ENCODE results near the gene ANKRD6.
A peak's percentile ranks its signal among the peaks of the same experiment; 100 is the strongest.
"Not testable (repeated sequence)": the region's sequence is repeated elsewhere in the genome, so short reads cannot be mapped to it uniquely, and the experiment has no call there.

ANKRD6 gene

DNA sequence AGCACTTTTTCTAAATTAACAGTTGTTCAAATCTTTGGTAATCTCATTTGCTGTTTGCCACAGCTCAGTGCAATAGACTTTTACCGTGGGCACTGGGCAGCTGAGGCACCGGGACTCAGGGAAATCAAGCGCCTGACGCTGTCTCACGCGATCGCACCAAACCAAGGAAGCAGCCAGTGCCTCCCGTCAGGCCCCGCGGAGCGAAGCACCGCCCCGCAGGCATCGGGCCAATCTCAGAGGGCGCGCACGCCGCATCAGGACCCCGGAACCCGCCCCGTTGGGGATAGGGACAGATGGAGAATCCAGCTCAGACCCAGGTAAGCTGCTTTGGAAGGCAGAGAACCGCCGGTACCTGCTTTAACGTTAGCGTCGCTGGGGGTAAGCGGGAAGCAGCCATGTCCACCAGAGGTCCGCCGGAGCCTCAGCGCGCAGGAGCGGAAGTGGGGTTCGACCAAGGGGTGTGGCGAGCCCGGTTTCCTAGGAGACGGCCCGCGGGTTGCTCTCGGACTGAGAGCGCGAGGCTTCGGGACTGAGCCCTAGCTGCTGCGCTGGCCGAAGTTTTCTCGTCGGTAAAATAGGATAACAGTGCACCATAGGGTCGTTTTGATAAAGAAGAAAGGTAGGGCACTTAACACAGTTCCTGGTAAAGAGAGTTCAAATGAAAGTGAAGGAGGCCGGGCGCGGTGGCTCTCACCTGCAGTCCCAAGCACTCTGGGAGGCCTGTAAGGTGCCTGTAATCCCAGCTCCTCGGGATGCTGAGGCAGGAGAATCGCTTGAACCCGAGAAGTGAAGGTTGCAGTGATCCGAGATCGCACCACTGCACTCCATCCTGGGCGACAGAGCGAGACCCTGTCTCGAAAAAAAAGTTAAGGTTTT, 205.6 kb downstream of the ANKRD6 start, which contains the start of gene LYRM2:
LYRM2 (minus strand) TSS at position 428 of the 876 bp plus-strand sequence; CDS start at position 397, 31 bp downstream.
- peak within 1 kb of the TSS; percentile 78 for H3K4me3 ChIP-seq (ENCODE audit: control insufficient read depth, low read depth, low read length)
- TF ChIP-seq, protein P1, sequence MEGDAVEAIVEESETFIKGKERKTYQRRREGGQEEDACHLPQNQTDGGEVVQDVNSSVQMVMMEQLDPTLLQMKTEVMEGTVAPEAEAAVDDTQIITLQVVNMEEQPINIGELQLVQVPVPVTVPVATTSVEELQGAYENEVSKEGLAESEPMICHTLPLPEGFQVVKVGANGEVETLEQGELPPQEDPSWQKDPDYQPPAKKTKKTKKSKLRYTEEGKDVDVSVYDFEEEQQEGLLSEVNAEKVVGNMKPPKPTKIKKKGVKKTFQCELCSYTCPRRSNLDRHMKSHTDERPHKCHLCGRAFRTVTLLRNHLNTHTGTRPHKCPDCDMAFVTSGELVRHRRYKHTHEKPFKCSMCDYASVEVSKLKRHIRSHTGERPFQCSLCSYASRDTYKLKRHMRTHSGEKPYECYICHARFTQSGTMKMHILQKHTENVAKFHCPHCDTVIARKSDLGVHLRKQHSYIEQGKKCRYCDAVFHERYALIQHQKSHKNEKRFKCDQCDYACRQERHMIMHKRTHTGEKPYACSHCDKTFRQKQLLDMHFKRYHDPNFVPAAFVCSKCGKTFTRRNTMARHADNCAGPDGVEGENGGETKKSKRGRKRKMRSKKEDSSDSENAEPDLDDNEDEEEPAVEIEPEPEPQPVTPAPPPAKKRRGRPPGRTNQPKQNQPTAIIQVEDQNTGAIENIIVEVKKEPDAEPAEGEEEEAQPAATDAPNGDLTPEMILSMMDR (IDR thresholded peaks at IDR 0.05; ENCODE audit: control insufficient read depth, insufficient read depth, low read depth, low read length, missing control alignments): no peak
- peak; percentile 55 for DNase-seq (ENCODE audit: low read depth)

DNA sequence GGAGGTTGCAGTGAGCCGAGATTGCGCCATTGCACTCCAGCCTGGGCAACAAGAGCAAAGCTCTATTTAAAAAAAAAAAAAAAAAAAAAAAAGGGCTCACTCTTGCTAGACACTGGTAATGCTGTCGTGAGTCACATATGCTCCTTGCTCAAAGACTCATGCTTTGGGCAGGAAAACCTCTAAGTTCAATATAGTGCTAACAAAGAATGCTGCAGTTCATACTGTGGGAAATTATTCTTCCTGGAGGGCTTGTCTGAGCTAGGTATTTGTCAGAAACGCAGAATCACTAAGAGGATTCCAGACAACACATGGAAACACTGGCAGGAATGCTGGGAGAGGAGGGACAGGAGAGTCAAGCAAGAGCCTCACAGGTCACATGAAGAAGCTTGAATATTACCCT, 207.9 kb downstream of the ANKRD6 start:
- no peak overlapping the region for H3K4me3 ChIP-seq (ENCODE audit: control insufficient read depth, low read depth, low read length)
- TF ChIP-seq, protein P1 (IDR thresholded peaks at IDR 0.05; ENCODE audit: control insufficient read depth, insufficient read depth, low read depth, low read length, missing control alignments): no peak
- peak; percentile 14 for DNase-seq (ENCODE audit: low read depth)

DNA sequence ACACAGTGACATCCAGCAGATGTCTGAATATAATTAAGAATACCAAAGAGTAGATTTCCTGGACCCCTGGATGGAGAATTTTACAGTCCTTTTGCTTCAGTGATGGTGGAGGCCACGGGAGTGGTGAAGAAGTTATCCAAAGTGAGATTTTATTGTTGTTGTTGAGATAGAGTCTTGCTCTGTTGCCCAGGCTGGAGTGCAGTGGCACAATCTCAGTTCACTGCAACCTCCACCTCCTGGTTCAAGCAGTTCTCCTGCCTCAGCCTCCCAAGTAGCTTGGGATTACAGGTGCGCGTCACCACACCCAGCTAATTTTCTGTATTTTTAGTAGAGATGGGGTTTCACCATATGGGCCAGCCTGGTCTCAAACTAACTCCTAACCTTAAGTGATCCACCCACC, 208.6 kb downstream of the ANKRD6 start:
- not testable (repeated sequence) for DNase-seq (ENCODE audit: low read depth); H3K4me3 ChIP-seq (ENCODE audit: control insufficient read depth, low read depth, low read length)

DNA sequence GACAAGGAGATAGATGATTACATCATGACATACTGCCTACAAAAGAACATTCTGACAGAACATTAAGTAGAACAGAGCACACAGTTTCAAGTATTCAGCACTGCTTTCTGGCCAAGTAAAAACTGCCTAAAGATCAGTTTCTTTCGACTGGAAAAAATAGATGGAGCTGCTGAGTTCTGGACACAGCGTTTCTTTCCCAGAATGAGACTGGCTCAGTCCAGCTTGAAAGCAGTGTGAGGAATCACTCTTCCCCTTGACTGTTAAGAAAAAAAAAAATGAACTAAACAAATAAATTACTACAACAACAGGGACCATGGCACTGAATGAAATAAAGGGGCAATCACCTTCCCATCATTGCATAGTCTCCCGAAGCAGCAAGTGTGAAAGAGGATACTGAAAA, 210.0 kb downstream of the ANKRD6 start:
- TF ChIP-seq, protein P1 (IDR thresholded peaks at IDR 0.05; ENCODE audit: control insufficient read depth, insufficient read depth, low read depth, low read length, missing control alignments): no peak
- H3K4me3 ChIP-seq (ENCODE audit: control insufficient read depth, low read depth, low read length): no peak overlapping the region
- no peak for DNase-seq (ENCODE audit: low read depth)

DNA sequence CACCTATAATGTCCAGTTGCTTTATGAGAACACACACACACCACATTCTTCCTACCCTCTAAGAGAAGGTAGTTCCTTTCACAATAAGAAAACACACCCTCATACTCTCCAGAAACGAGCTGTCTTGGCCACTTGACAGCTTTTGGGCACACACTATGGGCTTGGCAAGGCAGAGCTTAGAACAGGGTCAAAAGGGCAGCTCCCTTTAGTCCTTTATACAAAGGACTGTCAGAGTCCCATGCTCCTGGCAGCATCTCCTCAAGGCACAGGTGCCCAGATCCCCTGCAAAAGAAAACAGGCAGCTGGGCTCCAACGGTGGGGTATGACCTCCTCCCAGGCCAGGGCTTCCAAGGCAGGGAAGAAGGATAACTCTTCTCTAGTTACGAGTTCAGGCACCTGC, 210.5 kb downstream of the ANKRD6 start:
- TF ChIP-seq, protein P1 (IDR thresholded peaks at IDR 0.05; ENCODE audit: control insufficient read depth, insufficient read depth, low read depth, low read length, missing control alignments): no peak
- DNase-seq (ENCODE audit: low read depth): no peak
- no peak overlapping the region for H3K4me3 ChIP-seq (ENCODE audit: control insufficient read depth, low read depth, low read length)

DNA sequence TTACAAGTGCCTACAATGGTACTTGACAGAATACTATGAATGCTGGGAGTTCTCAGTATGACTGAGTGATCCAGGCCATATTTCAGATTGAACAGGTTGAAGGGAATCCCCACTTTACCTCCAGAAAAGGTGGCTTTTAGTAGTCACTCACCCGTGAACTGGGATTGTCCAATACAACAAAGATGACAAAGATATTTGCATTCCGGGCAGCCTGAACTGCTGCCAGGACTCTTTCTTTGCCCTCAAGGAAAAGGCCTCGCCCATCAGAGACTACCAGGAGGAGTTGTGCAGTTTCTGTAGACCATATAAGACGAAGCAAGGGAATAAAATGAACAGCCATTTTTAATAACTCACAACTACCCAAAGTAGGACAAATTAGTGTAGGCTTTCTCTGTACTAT, 211.9 kb downstream of the ANKRD6 start:
- H3K4me3 ChIP-seq (ENCODE audit: control insufficient read depth, low read depth, low read length): no peak overlapping the region
- no peak for DNase-seq (ENCODE audit: low read depth)
- TF ChIP-seq, protein P1 (IDR thresholded peaks at IDR 0.05; ENCODE audit: control insufficient read depth, insufficient read depth, low read depth, low read length, missing control alignments): no peak

DNA sequence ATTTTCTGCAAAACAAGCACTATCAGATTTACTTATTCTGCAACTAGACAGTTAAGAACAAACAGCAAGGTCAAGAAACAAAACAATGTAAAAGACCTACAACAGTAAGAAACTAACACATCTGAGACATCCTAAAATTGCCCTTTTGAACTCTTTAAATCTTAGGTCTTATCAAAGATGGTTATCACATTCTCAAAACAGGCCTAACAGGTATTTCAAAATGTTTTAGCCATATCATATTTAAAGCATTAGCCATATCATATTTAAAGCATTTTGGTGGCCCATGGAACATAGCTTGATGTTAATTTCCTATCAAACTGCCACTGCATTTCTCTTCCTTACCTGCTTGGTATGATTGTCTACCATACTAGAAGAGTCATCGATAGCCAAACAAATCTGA, 216.7 kb downstream of the ANKRD6 start:
- H3K4me3 ChIP-seq (ENCODE audit: control insufficient read depth, low read depth, low read length): no peak overlapping the region
- TF ChIP-seq, protein P1 (IDR thresholded peaks at IDR 0.05; ENCODE audit: control insufficient read depth, insufficient read depth, low read depth, low read length, missing control alignments): no peak
- no peak for DNase-seq (ENCODE audit: low read depth)

All from AG09309 (cell line).